Mucosa of descending colon (tissue), 3 donors: ENCODE results near the gene C4BPA. TPM values are rescaled to one million over a fixed set of nuclear protein-coding genes. Genes with fewer than 3 reads are reported as not detected.

Source experiments
- ATAC-seq: fragments of 200-7000 bp; cut with Tn5 transposase; one replicate; pipeline ENCODE4 v1.9.1; 2020; ENCODE audit warnings: mild to moderate bottlenecking, moderate library complexity
- DNase-seq, 3 donors: peaks; one replicate each; pipeline ENCODE4 v3.0.0-alpha.2; 2020
- H3K36me3 ChIP-seq: fragments of 200-600 bp; one replicate; pipeline ENCODE4 v1.8.0; 2021; ENCODE audit warnings: low read depth, mild to moderate bottlenecking
- H3K4me1 ChIP-seq: fragments of 200-600 bp; one replicate; pipeline ENCODE4 v1.8.0; 2021; ENCODE audit warnings: low read depth, mild to moderate bottlenecking
- H3K4me3 ChIP-seq: fragments of 200-600 bp; one replicate; pipeline ENCODE4 v1.8.0; 2021; ENCODE audit warnings: mild to moderate bottlenecking
- H3K9me3 ChIP-seq: fragments of 200-600 bp; one replicate; pipeline ENCODE4 v1.8.0; 2021; ENCODE audit warnings: mild to moderate bottlenecking
- intact Hi-C, 2 donors: fragments of 100-400 bp; cut with DNase I in 1 of 2; cut with micrococcal nuclease in 1 of 2; formaldehyde crosslinking; loops; one replicate each; pipeline versions ENCODE4 v1.11.0 to v1.11.1; 2022; cut with DNase I, micrococcal nuclease
- total RNA-seq, 3 donors: library from RNA; stranded (reverse); fragmentation: NEBNext Ultra II Directional in 2 of 3; extraction: Animal tissue kit (Norgen Biotek cat#: 25700) in 2 of 3; gene quantifications; one replicate each; pipeline versions ENCODE4 v1.2.1 to v1.2.4, GENCODE V29; 2021 to 2023
- TF ChIP-seq, protein P1 (sequence below): fragments of 200-600 bp; IDR thresholded peaks from one replicate; pipeline ENCODE4 v1.8.0; 2022; ENCODE audit warnings: antibody characterized with exemption, mild to moderate bottlenecking
- donor health status: DM: no; HTN: no; CAD: no; lungs with moderate emphysema.
- donor health status: DM: no; HTN: no; CAD: no.
- donor health status: DM: no; HTN: yes; CAD: no.

Gene C4BPA
- total RNA-seq, 3 donors from 2014 or later: 1.5 to 5.9 (median 1.9) TPM

GRCh38 chr1:207058878-207059867 lies 44.9 kb upstream of the C4BPA start:
- no peak for DNase-seq
- ATAC-seq: no peak
- TF ChIP-seq, protein P1, sequence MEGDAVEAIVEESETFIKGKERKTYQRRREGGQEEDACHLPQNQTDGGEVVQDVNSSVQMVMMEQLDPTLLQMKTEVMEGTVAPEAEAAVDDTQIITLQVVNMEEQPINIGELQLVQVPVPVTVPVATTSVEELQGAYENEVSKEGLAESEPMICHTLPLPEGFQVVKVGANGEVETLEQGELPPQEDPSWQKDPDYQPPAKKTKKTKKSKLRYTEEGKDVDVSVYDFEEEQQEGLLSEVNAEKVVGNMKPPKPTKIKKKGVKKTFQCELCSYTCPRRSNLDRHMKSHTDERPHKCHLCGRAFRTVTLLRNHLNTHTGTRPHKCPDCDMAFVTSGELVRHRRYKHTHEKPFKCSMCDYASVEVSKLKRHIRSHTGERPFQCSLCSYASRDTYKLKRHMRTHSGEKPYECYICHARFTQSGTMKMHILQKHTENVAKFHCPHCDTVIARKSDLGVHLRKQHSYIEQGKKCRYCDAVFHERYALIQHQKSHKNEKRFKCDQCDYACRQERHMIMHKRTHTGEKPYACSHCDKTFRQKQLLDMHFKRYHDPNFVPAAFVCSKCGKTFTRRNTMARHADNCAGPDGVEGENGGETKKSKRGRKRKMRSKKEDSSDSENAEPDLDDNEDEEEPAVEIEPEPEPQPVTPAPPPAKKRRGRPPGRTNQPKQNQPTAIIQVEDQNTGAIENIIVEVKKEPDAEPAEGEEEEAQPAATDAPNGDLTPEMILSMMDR: no peak
- no peaks in the 10 kb centered on the region for H3K36me3 ChIP-seq
- no peaks in the 10 kb centered on the region for H3K9me3 ChIP-seq
- no peak overlapping the region for H3K4me3 ChIP-seq
- intact Hi-C loops: no loop called here
- peaks cover 7% of the 10 kb centered on the region for H3K4me1 ChIP-seq

GRCh38 chr1:207059881-207060280 lies 44.2 kb upstream of the C4BPA start:
- Histone ChIP-seq H3K4me3 (no peak overlapping the region), H3K36me3 (no peaks in the 10 kb centered on the region), H3K4me1 (peaks cover 9% of the 10 kb centered on the region), H3K9me3 (no peaks in the 10 kb centered on the region)
- TF ChIP-seq, protein P1: no peak
- ATAC-seq: no peak
- no peak for DNase-seq
- intact Hi-C loops: no loop called here

DNA sequence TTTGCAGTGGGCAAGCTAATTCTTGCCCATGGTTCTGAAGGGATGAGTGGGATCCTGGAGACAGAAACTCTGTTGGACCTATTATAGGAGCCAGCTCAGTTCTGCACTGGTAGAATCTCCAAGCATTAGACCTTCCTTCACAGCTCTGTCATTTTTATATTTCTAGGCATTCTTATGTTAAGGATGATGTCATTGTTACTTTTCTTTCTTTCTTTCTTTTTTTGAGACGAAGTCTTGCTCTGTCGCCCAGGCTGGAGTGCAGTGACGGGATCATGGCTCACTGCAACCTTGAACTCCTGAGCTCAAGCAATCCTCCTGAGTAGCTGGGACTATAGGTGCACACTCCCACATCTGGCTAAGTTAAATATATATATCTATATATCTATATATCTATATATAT lies 43.4 kb upstream of the C4BPA start:
- no peak overlapping the region for H3K4me3 ChIP-seq
- H3K36me3 ChIP-seq: no peaks in the 10 kb centered on the region
- ATAC-seq: no peak
- TF ChIP-seq, protein P1: no peak
- H3K9me3 ChIP-seq: no peaks in the 10 kb centered on the region
- peaks cover 12% of the 10 kb centered on the region for H3K4me1 ChIP-seq
- intact Hi-C loops: no loop called here
- DNase-seq: no peak

- TF ChIP-seq, protein P1: no peak
- DNase-seq (no peak), ATAC-seq (no peak)
- Histone ChIP-seq H3K4me1 (peaks cover 22% of the 10 kb centered on the region), H3K4me3 (no peak overlapping the region), H3K9me3 (no peaks in the 10 kb centered on the region), H3K36me3 (no peaks in the 10 kb centered on the region)
- intact Hi-C loops: no loop called here
Observed at GRCh38 chr1:207062058-207062457, 42.0 kb upstream of the C4BPA start.

GRCh38 chr1:207063014-207063413 lies 41.0 kb upstream of the C4BPA start:
- no peak overlapping the region for H3K4me3 ChIP-seq
- peaks cover 19% of the 10 kb centered on the region for H3K4me1 ChIP-seq
- TF ChIP-seq, protein P1: no peak
- ATAC-seq: no peak
- no peak for DNase-seq
- H3K9me3 ChIP-seq: no peaks in the 10 kb centered on the region
- H3K36me3 ChIP-seq: no peaks in the 10 kb centered on the region
- intact Hi-C loops: no loop called here
